HCT116 (cell line): ENCODE measurements around the gene RPL3. TPM values are rescaled to one million over a fixed set of nuclear protein-coding genes. Genes with fewer than 3 reads are reported as not detected.
A peak's percentile ranks its signal among the peaks of the same experiment; 100 is the strongest.

Source experiments
- ATAC-seq: fragments of 200-7000 bp; cut with Tn5 transposase; 2 replicates; pipeline ENCODE4 v1.9.1; 2020; ENCODE audit warnings: mild to moderate bottlenecking, moderate library complexity
- BruUV-seq: library from RNA; stranded (reverse); fragments of 400-500 nt; replicated peaks from 2 replicates; lab custom pipeline; 2021; lab: Mats Ljungman, UMichigan
- CTCF ChIA-PET: fragments of 300-600 bp; sonication (Branson Sonifier 250); formaldehyde crosslinking; loops from one replicate; lab custom pipeline; 2021; ENCODE audit warnings: antibody characterized with exemption; lab: Charles Lee
- POLR2A ChIA-PET: fragments of 300-600, 350-600 bp; sonication (Branson Sonifier 250); formaldehyde crosslinking; loops from one replicate; lab custom pipeline; 2021; ENCODE audit warnings: antibody characterized with exemption; lab: Charles Lee
- RAD21 ChIA-PET, 2 experiments: fragments of 300-600 bp; sonication (Branson Sonifier 250); formaldehyde crosslinking; loops; one replicate each; lab custom pipeline; 2023; ENCODE audit warnings: low total read pairs in 2 of 2; ENCODE audit not compliant: uncharacterized antibody in 2 of 2, unreplicated experiment in 2 of 2, low non-redundant PET in 1 of 2; lab: Charles Lee
- DNase-seq: peaks from one replicate; pipeline ENCODE4 v3.0.0-alpha.2; 2010; ENCODE audit warnings: low read depth, low spot score
- H2AFZ ChIP-seq: fragments of 200-600 bp; shearing (Covaris generic), sonication (generic); 2 replicates; pipeline ENCODE4 v1.6.1; 2017; ENCODE audit warnings: low read depth, mixed run types, mixed read lengths, antibody characterized with exemption, low read length; ENCODE audit not compliant: poor library complexity, severe bottlenecking
- H3K27ac ChIP-seq: 2 replicates; pipeline ENCODE4 v1.5.1; 2012; ENCODE audit warnings: low read depth, low read length
- H3K27me3 ChIP-seq: fragments of 200-600 bp; sonication (generic); 2 replicates; pipeline ENCODE4 v1.6.1; 2016; ENCODE audit warnings: mixed run types, low read length, mixed read lengths; ENCODE audit not compliant: insufficient read depth
- H3K36me3 ChIP-seq, 2 experiments: fragments of 200-500 bp in 1 of 2; fragments of 200-600 bp in 1 of 2; sonication (Bioruptor generic) in 1 of 2; sonication (generic) in 1 of 2; 2 replicates each; pipeline versions ENCODE4 v1.5.1 to v1.6.1; 2014 to 2016; ENCODE audit warnings: low read length in 2 of 2, inconsistent platforms in 1 of 2, mixed read lengths in 1 of 2, mixed run types in 1 of 2; ENCODE audit not compliant: insufficient read depth in 2 of 2, control insufficient read depth in 1 of 2
- H3K4me1 ChIP-seq, 2 experiments: fragments of 200-600 bp in 1 of 2; sonication (generic) in 1 of 2; 2 replicates each; pipeline versions ENCODE4 v1.5.1 to v1.6.1; 2012 to 2017; ENCODE audit warnings: low read length in 2 of 2, inconsistent platforms in 1 of 2, mild to moderate bottlenecking in 1 of 2, mixed read lengths in 1 of 2, mixed run types in 1 of 2, moderate library complexity in 1 of 2; ENCODE audit not compliant: insufficient read depth in 2 of 2, control insufficient read depth in 1 of 2
- H3K4me2 ChIP-seq: fragments of 200-600 bp; sonication (generic); 2 replicates; pipeline ENCODE4 v1.6.1; 2017; ENCODE audit warnings: mixed run types, low read length, mixed read lengths
- H3K4me3 ChIP-seq, 2 experiments: fragments of 200-600 bp in 1 of 2; sonication (generic) in 1 of 2; replicated peaks in 1 of 2; 2 replicates each; pipeline ENCODE4 v1.5.1; 2011 to 2016; ENCODE audit warnings: low read length in 2 of 2, control low read depth in 1 of 2, low read depth in 1 of 2, mild to moderate bottlenecking in 1 of 2, mixed read lengths in 1 of 2, mixed run types in 1 of 2
- H3K79me2 ChIP-seq: fragments of 200-600 bp; sonication (generic); 2 replicates; pipeline ENCODE4 v1.6.1; 2017; ENCODE audit warnings: mild to moderate bottlenecking, mixed run types, low read length, moderate library complexity, mixed read lengths; ENCODE audit not compliant: insufficient read depth
- H3K9ac ChIP-seq: fragments of 200-600 bp; sonication (generic); 2 replicates; pipeline ENCODE4 v1.6.1; 2016; ENCODE audit warnings: low read length, mixed read lengths
- H3K9me2 ChIP-seq: fragments of 200-600 bp; sonication (generic), shearing (Covaris generic); 2 replicates; pipeline ENCODE4 v1.6.1; 2017; ENCODE audit warnings: mixed run types, mild to moderate bottlenecking, moderate library complexity; ENCODE audit not compliant: insufficient read depth
- H3K9me3 ChIP-seq, 2 experiments: fragments of 200-500 bp in 1 of 2; fragments of 200-600 bp in 1 of 2; sonication (Bioruptor generic) in 1 of 2; sonication (generic) in 1 of 2; 2 replicates each; pipeline ENCODE4 v1.6.1; 2014 to 2017; ENCODE audit warnings: low read length in 2 of 2, mixed read lengths in 2 of 2, inconsistent platforms in 1 of 2, low read depth in 1 of 2, mild to moderate bottlenecking in 1 of 2, mixed run types in 1 of 2, moderate library complexity in 1 of 2; ENCODE audit not compliant: control insufficient read depth in 1 of 2, insufficient read depth in 1 of 2
- H4K20me1 ChIP-seq: fragments of 200-600 bp; sonication (generic), shearing (Covaris generic); 2 replicates; pipeline ENCODE4 v1.6.1; 2017; ENCODE audit warnings: mixed run types, mild to moderate bottlenecking, moderate library complexity; ENCODE audit not compliant: insufficient read depth
- EGR1 ChIP-seq: IDR thresholded peaks from 2 replicates; pipeline ENCODE4 v1.6.1; 2012; ENCODE audit warnings: low read depth
- EZH2 ChIP-seq: fragments of 200-600 bp; sonication (generic); IDR thresholded peaks from 2 replicates; pipeline ENCODE4 v1.6.1; 2017; ENCODE audit warnings: antibody characterized with exemption, mixed run types
- EZH2phosphoT487 ChIP-seq: fragments of 200-600 bp; IDR thresholded peaks from 2 replicates; pipeline ENCODE4 v1.6.1; 2018; ENCODE audit warnings: antibody characterized with exemption, borderline replicate concordance
- POLR2AphosphoS5 ChIP-seq: IDR thresholded peaks from 2 replicates; pipeline ENCODE4 v1.6.1; 2011; ENCODE audit warnings: mild to moderate bottlenecking, low read depth, low read length, moderate library complexity
- RAD21 ChIP-seq: IDR thresholded peaks from 2 replicates; pipeline ENCODE4 v1.6.1; 2012; ENCODE audit warnings: low read depth, mild to moderate bottlenecking
- SP1 ChIP-seq: IDR thresholded peaks from 2 replicates; pipeline ENCODE4 v1.6.1; 2012; ENCODE audit warnings: low read depth
- TCF7L2 ChIP-seq: IDR thresholded peaks from 2 replicates; pipeline ENCODE4 v1.7.0; 2011; ENCODE audit warnings: borderline replicate concordance, inconsistent platforms; ENCODE audit not compliant: insufficient read depth, insufficient read length; ENCODE audit errors: extremely low read depth
- intact Hi-C: fragments of 100-400 bp; cut with micrococcal nuclease; formaldehyde crosslinking; loops from 2 replicates; pipeline ENCODE4 v1.10.0; 2022
- total RNA-seq: library from RNA; stranded (reverse); gene quantifications from one replicate; pipeline ENCODE4 v1.2.1, GENCODE V29; 2021; ENCODE audit not compliant: unreplicated experiment
- TF ChIP-seq, protein P1 (sequence below): IDR thresholded peaks from 2 replicates; pipeline ENCODE4 v1.6.1; 2011; ENCODE audit warnings: mild to moderate bottlenecking, low read length, moderate library complexity; ENCODE audit not compliant: insufficient replicate concordance; ENCODE audit errors: extremely low read depth

RPL3 gene
- total RNA-seq, 1 experiment from 2014 or later: 2,966 TPM

DNA sequence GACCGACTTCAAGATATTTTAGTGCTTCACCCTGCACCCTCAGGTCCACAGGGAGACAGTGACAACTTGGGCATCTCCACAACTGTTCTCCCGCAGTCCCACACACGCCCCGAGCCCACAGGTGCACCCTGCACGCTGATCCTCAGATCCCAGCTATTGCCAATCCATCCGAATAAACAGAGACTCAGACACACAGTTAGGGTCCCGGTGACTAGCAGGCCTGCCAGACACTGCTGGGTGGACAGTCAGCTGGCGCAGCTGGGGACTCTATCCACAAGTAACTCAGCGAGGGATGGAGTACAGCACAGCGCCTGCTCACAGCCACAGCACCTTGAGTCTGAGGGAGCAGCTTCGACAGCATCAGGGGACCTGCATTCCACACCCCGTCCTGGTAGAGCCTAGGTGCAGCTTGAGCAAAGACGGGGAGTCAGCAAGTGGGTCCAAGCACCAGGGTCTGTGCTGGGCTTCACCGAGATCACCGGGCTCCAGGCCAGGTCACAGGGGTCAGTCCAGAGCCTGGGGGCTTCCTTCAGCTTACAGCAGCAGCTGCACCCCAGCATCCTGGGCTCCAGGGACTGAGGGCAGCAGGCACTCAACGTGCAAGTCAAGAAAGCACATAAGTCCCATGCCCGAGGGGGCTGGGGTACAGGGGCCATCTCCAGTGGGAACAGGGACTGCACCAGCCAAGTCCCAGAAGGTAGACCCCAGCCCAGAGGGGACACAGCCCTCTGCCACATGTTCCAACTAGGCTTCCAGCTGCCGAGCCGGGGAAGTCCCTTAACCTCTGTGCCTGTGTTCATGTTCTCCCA, 7.6 kb downstream of the RPL3 start:
- Histone ChIP-seq H3K4me1 (peaks cover 57 to 96% of the 10 kb centered on the region in 2 experiments), H3K4me2 (peak overlapping the region; percentile 83), H4K20me1 (peaks cover 40% of the 10 kb centered on the region; the same call in 1 of the 2 replicates), H3K4me3 (no peak overlapping the region), H3K9me2 (no peaks in the 10 kb centered on the region)
- no peak for DNase-seq
- no TSS peak for BruUV-seq
- RAD21 ChIA-PET: interaction anchor here (0.6 to 1.7 kb wide), 9 partner anchors 14 to 177 kb away, joined by 3 to 12 read pairs (median 5); no protein-coding TSS in a partner anchor
- TF ChIP-seq POLR2AphosphoS5 (peak; percentile 43; the same call in 1 of the 2 replicates), RAD21 (no peak), EGR1 (no peak), SP1 (no peak), EZH2phosphoT487 (no peak), TCF7L2 (no peak), EZH2 (no peak)
- TF ChIP-seq, protein P1, sequence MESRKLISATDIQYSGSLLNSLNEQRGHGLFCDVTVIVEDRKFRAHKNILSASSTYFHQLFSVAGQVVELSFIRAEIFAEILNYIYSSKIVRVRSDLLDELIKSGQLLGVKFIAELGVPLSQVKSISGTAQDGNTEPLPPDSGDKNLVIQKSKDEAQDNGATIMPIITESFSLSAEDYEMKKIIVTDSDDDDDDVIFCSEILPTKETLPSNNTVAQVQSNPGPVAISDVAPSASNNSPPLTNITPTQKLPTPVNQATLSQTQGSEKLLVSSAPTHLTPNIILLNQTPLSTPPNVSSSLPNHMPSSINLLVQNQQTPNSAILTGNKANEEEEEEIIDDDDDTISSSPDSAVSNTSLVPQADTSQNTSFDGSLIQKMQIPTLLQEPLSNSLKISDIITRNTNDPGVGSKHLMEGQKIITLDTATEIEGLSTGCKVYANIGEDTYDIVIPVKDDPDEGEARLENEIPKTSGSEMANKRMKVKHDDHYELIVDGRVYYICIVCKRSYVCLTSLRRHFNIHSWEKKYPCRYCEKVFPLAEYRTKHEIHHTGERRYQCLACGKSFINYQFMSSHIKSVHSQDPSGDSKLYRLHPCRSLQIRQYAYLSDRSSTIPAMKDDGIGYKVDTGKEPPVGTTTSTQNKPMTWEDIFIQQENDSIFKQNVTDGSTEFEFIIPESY: no peak
- TF ChIP-seq, all 23 proteins: peak for 1
- intact Hi-C loops: loop anchor here (1.0 to 2.0 kb wide), 2 partner anchors 71 to 140 kb away; no protein-coding TSS in a partner anchor
- Histone ChIP-seq H3K27ac (peak overlapping the region; percentile 42), H3K9ac (peak overlapping the region; percentile 26), H3K9me3 (no peaks in the 10 kb centered on the region), H3K79me2 (peaks cover 39% of the 10 kb centered on the region), H3K27me3 (no peaks in the 10 kb centered on the region), H2AFZ (no peak overlapping the region), H3K36me3 (peaks cover 30 to 50% of the 10 kb centered on the region in 2 experiments)
- CTCF ChIA-PET: interaction anchor here (0.6 to 4.6 kb wide), 21 partner anchors 7 to 387 kb away, joined by 3 to 63 read pairs (median 3); partner anchors contain the start of genes MIEF1, PDGFB and RPL3
- peak; percentile 24 for ATAC-seq
- POLR2A ChIA-PET: interaction anchor here (0.7 to 3.7 kb wide), 25 partner anchors 7 to 543 kb away, joined by 3 to 54 read pairs (median 4); partner anchors contain the start of genes ATF4, PDGFB and RPL3
